Fibroblast of the conjunctiva (primary cell): ENCODE measurements around the gene GSN.
A peak's percentile ranks its signal among the peaks of the same experiment; 100 is the strongest.

Experiments
- DNase-seq: peaks from one replicate; pipeline ENCODE4 v3.0.0-alpha.2; 2010; ENCODE audit warnings: low read depth

Gene GSN

DNA sequence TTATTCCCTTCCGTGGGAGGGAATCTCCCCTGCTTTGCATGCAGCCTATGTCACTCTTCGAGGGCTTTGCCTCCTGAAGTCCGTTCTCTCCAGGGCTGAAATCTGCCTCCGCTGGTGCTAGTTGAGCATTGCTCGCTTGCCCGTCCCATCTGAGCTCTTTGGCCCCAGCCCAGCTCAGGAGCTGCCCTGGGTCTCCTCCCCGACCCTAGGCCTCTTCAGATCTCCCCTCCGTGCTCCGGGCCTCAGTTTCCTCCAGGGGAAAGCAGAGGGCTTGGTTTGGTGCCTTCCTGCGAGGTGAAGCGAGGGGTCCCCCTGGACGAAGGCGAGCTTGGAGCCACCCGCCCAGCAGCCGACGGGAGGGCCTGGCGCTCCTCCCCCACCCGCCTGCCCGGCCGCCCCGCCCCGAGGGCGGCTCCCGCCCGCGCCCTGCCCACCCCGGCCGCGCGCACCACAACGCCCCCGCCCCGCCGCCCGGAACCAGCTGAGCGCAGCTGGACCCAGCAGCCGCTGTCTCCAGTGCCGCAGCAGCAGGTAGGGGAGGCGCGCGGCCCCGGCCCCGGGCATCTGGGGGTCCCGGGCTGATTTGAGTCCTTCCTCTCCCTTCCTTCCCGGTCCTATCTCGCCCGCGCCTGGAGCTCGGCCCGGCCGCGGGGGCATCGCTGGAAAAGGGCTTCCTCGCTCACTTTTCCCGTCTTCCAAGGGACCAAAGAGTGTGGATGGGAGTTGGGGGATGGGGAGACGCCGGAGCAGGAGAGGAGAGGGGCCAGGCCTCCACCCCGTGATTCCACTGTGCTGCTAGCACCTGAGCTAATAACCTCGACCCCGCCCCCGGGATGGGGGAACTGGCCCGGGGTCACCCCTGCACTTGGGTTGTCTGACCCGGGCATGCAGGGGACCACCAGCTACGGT is at the start of gene GSN:
GSN (plus strand) TSS at position 474 of the 909 bp plus-strand sequence. CDS start 33,810 bp downstream, outside the sequence.
- no peak for DNase-seq

DNA sequence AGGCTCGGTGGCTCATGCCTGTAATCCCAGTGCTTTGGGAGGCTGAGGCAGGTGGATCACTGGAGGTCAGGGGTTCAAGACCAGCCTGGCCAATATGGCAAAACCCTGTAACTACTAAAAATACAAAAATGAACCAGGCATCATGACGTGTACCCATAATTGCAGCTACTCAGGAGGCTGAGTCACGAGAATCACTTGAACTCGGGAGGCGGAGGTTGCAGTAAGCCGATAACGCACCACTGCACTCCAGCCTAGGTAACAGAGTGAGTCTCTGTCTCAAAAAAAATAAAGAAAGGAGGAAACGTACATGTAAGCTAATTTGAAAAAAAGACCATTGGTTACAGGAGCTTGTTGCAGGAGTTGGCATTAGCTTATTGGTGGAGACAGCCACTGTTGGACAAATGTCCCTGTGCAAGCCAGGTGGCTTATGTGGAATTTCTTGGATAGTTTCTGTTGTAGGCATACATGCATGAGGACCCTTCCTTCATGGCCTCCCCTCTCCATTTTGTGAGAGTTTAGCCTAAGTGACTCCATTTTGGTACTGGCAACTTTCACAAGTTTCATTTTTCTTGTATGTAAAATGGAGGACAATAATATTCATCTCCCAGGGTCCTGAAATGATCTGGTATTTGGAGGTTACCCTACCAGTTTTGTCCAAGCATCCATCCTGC is 49.5 kb upstream of the GSN start:
- no peak for DNase-seq

DNA sequence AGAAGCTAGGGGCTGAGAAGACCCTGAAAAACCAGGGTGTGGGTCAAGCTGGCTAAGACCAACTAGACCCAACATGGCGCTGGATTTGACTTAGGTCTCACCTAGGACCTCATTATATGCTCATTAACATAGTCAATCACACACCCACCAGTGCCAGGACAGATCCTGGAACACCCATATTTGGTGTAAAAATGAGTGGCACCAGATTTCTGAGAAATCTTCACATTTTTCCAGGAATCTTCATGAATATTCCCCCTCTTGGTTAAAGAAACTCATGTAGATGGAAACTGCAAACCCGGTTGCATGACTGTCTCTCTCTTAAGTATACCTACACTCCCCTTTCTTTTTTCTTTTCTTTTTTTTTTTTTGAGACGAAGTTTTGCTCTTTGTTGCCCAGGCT is 48.4 kb upstream of the GSN start:
- DNase-seq, result no peak

GRCh38 chr9:121220996-121221663 is 46.8 kb upstream of the GSN start:
- no peak for DNase-seq

DNA sequence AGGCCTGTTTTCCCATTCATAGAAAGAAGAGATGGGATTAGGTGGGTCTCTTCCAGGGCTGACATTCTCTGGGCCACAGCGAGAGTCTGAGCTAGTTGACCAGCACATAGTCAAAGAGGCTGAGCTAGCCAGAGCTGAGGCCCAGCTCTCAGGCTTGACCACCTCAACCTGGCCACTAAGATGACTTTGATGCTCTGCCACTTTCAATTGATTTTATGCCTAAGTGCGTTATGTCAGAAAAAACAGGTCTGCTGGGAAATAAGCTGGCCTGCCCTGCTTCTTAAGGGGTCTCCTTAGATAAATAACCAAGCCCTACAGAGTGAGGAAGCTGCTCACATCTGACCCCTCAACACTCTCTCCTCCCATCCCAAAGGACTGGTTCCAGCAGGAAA is 46.3 kb upstream of the GSN start:
- DNase-seq, result no peak

DNA sequence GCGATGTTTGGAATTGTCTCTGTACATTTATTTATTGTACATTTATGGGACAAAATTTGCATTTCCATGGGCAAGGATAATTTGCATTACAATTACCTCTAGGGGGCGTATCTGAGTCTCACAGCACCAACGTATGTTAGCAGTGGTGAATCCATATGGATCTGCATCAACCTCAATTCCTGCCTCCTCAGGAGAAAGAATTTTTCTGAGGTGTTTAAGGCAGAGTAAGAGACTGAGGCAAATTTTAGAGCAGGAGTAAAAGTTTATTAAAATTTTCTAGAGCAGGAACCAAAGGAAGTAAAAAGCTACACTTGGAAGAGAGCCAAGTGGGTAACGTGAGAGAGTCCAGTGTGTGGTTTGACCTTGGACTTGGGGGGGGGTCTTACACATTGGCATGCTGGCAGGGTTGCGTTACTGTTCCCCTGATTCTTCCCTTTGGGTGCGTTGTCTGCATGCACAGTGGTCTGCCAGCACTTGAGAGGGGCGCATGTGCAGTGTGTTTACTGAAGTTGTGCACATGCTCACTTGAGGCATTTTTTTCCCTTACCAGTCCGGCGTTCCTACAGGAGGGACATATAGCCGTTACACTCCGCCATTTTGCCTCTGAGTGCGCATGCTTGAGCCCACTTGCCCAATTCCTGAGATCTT is 45.3 kb upstream of the GSN start:
- peak; percentile 48 for DNase-seq

DNA sequence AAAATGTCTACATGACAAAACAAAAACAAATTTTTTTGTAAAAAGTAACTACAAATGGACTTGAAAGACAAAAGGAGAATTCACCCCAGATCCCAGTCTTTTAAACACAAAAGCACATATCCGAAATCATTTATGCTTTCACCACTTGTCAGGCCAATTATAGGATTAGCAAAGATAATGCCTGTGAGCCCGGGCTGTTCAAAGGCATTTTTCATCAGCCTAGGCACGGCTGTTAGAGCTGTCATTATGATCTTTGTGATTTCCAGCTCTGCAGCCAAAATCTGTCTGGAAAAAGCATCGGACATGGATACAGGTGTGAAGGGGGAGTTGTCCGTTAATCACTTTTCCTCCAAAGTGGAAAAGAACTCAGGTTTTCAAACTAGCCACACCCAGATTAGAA is 42.7 kb upstream of the GSN start:
- no peak for DNase-seq

- no peak for DNase-seq
Measured at GRCh38 chr9:121226175-121226574, 41.8 kb upstream of the GSN start.

DNA sequence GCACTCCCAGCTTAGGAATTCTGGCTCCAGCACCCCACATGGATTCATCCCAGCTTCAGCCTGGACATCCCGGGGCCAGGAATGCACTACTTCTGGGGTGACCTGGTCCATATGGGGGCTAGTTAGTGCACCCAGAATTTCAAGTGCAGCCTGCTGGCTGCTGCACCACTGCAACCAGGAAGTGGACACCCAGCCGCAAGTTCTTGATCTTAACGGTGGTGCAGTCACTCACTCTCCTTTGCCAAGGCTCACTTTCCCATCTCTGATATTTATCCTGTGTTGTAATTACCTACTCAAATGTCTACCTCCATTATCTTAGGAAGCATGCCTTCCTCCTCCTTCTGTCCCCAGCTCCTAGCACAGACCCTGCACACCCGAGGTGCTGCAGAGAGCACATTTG is 40.1 kb upstream of the GSN start:
- DNase-seq, result no peak

- DNase-seq, result no peak
Measured at GRCh38 chr9:121230256-121230655, 37.7 kb upstream of the GSN start.

DNA sequence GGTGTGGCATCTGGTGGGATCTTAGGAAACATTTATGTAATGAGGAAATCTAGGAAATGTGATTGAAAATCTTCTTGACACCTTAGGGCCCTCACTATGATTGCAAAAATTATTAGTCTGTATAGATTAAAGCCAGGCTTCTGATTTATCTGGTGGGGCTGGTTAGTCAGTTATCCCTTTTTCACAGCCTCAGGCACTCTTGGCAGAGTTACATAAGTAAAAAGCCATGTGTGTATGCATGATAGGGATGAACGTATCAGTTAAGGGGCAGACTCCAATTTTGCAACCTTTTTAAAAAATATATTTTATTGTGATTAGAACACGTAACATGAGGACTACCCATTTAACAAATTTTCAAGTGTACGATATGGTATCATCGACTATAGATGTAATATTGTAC is 35.7 kb upstream of the GSN start:
- no peak for DNase-seq

GRCh38 chr9:121233906-121234831 is 33.8 kb upstream of the GSN start:
- DNase-seq, result no peak

- no peak for DNase-seq
Measured at GRCh38 chr9:121234832-121235161, 33.2 kb upstream of the GSN start.

- DNase-seq, result no peak
Measured at GRCh38 chr9:121235512-121235911, 32.5 kb upstream of the GSN start.

- no peak for DNase-seq
Measured at GRCh38 chr9:121237916-121238315, 30.0 kb upstream of the GSN start.

- no peak for DNase-seq
Measured at GRCh38 chr9:121239071-121239470, 28.9 kb upstream of the GSN start.

DNA sequence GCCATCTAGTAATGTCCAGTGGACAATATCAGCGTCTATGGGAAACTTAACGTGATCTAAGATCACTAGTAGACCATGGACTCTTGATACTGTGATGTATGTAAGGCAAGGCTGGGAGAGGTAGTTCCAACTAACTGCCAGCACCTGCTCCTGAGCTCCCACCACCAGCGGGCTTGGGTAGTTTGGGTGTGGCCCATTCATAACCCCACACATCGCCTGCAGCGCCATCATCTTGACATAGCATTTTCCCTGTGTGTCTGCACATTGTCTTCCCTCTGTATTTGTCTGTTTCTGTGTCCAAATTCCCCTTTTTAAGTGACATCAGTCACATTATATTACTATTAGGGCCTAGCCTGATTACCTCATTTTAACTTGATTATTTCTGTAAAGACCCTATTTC is 28.1 kb upstream of the GSN start:
- no peak for DNase-seq

- peak; percentile 35 for DNase-seq
Measured at GRCh38 chr9:121240472-121241135, 27.4 kb upstream of the GSN start.

GRCh38 chr9:121242219-121242958 is 25.6 kb upstream of the GSN start:
- DNase-seq, result no peak

DNA sequence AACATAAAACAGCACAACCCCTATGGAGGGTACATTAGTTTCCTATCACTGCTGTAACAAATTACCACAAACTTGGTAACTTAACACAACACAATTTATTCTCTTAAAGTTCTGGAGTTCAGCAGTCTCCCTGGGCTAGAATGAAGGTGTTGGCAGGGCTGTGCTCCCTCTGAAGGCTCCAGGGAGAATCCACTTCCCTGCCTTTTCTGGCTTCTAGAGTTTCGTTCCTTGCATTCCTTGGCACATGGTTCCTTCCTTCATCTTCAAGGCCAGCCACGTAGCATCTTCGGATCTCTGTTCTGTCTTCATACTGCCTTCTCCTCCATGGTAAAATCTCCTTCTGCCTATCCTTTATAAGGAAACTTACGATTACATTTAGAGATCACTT is 25.0 kb upstream of the GSN start:
- no peak for DNase-seq
